ENCODE data around the gene PSMB11.

The PSMB11 gene

DNA sequence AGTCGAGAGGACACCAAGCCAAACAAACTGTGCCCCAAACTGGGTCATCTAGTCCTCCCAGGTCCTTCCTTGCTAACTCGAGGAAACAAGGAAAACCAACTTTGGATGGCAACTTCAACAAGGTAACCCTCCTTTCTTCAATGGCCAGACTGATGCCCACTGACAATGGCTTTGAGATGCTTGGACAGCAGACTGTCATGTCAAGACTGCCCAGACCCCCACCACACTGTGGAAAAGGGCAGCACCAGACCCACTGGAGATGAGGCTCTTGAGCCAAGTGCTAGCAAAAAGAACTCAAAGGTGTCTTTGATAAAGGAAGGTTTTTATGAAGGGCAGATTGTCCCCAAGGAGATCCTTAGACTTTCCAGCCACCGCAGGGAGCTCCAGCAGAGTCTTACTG is 24.4 kb downstream of the PSMB11 start:
- no peak for DNase-seq (ENCODE audit: low spot score)
- TF ChIP-seq, protein P1, sequence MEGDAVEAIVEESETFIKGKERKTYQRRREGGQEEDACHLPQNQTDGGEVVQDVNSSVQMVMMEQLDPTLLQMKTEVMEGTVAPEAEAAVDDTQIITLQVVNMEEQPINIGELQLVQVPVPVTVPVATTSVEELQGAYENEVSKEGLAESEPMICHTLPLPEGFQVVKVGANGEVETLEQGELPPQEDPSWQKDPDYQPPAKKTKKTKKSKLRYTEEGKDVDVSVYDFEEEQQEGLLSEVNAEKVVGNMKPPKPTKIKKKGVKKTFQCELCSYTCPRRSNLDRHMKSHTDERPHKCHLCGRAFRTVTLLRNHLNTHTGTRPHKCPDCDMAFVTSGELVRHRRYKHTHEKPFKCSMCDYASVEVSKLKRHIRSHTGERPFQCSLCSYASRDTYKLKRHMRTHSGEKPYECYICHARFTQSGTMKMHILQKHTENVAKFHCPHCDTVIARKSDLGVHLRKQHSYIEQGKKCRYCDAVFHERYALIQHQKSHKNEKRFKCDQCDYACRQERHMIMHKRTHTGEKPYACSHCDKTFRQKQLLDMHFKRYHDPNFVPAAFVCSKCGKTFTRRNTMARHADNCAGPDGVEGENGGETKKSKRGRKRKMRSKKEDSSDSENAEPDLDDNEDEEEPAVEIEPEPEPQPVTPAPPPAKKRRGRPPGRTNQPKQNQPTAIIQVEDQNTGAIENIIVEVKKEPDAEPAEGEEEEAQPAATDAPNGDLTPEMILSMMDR (IDR thresholded peaks at IDR 0.05; ENCODE audit: extremely low read depth, missing control alignments) = no peak

GRCh38 chr14:23066855-23067744 is 25.1 kb downstream of the PSMB11 start:
- peak; percentile 9 for DNase-seq (ENCODE audit: low spot score)
- TF ChIP-seq, protein P1 (IDR thresholded peaks at IDR 0.05; ENCODE audit: extremely low read depth, missing control alignments) = no peak

GRCh38 chr14:23067847-23068788 is 26.1 kb downstream of the PSMB11 start:
- TF ChIP-seq, protein P1 (IDR thresholded peaks at IDR 0.05; ENCODE audit: extremely low read depth, missing control alignments) = no peak
- peak; percentile 13 for DNase-seq (ENCODE audit: low spot score)

DNA sequence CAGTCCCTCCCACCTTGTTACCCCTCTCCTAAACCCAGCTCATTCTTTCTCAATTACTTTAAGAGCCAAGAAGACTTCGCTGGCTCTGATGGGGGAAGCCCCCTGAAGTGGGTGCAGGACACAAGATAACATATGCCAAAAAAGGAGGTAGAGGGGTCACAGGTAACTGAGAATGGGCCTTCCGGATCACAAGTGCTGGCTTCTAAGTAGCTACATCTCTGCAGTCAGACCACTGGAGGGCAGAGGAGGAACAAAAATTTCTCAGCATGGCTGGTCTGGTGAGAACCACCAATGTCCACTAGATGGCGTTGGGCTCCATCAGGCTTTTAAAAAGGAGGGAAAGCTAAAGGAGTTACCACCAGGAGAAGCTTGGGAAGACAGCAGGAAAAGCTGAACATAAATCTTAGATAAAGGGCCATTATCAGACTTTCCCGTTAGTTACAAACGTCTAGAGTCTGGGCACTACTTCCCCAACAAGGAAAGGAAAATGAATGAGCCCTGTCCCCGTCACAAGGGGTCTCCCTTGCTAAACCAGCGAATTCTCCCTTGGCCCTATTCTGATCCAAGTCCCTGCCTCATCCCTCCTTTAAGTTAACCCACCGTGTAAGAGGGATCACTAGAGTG is 26.9 kb downstream of the PSMB11 start:
- DNase-seq (ENCODE audit: low spot score) = peak; percentile 91
- TF ChIP-seq, protein P1 (IDR thresholded peaks at IDR 0.05; ENCODE audit: extremely low read depth, missing control alignments) = peak; percentile 95

DNA sequence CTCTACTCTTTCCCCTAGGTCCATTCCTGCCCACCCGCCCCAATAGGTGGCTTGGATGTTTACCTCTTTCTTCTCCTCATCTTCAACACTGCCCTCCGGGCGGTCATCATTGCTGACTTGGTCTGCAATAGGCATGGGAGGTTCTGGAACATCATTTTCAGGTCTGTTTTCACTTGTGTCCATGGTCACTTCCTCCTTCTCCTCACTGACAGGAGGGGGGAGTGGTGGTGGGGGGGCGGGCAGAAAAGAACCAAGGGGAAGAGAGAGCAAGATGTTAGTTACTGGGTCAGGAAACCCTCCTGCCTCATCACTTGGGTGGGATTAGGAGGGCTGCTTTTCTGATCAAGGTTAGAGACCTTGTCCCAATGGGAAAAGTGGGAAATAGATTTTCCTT is 27.4 kb downstream of the PSMB11 start:
- peak; percentile 8 for DNase-seq (ENCODE audit: low spot score)
- TF ChIP-seq, protein P1 (IDR thresholded peaks at IDR 0.05; ENCODE audit: extremely low read depth, missing control alignments) = no peak

DNA sequence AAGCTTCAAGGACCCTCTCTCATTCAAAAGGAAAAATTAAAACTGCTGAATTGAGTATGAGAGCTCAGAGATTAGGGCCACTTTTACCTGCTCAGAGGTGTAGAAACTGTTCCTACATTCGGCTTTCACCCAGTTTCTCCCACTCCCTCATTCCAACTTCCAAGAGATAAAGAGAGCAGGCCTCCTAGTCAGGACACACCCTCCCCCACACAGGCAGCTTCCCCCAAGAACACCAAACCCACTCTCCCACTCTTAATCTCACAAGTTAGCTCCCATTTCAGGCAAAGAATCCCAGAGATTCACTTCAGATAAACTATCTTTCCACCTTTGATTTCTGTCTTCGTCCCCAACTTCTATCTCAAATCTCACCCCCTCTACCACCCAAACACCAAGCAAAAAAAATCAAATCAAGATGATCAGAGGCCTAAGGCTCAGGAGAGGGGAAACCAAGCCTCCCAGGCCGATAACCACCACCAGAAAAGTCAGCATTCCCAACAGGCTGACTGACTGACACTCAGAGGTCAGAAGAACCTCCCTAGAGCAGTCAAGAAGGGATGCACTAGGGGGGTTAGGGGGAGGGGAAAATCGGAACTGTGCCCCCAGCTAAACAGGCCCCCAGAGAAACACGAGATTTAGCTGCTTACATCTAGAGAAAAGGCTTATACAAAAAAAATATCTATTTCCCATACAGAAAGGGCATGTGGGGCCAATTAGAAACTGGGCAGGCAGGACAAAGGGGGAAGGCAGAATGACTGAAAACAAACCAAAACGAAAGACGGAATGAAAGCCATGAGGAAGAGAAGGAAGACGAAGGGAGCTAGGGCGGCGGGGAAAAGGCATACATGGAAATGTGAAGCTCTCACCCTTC is 28.5 kb downstream of the PSMB11 start:
- TF ChIP-seq, protein P1 (IDR thresholded peaks at IDR 0.05; ENCODE audit: extremely low read depth, missing control alignments) = no peak
- DNase-seq (ENCODE audit: low spot score) = peak; percentile 11
